PFSK-1 (cell line): Measurements from ENCODE around the gene HDAC3.
A peak's percentile ranks its signal among the peaks of the same experiment; 100 is the strongest.

Experiments used
- FOXP2 ChIP-seq: optimal IDR thresholded peaks from 2 replicates; pipeline ENCODE3; 2011; ENCODE audit warnings: borderline replicate concordance, control low read depth, inconsistent platforms; ENCODE audit not compliant: insufficient read depth; ENCODE audit errors: extremely low read length, extremely low read depth
- POLR2AphosphoS5 ChIP-seq: IDR thresholded peaks from 2 replicates; pipeline ENCODE4 v1.6.1; 2012; ENCODE audit warnings: low read depth, mild to moderate bottlenecking, control low read depth, low read length, moderate library complexity
- REST ChIP-seq, 2 experiments: IDR thresholded peaks; 2 replicates each; pipeline versions ENCODE4 v1.6.1 to v1.8.0; 2011 to 2012; ENCODE audit warnings: low read depth in 2 of 2, low read length in 2 of 2, control low read depth in 1 of 2, inconsistent platforms in 1 of 2, mild to moderate bottlenecking in 1 of 2, moderate library complexity in 1 of 2; ENCODE audit not compliant: insufficient read depth in 1 of 2
- SIN3A ChIP-seq: IDR thresholded peaks from 2 replicates; pipeline ENCODE4 v1.6.1; 2012; ENCODE audit warnings: mild to moderate bottlenecking, low read length, moderate library complexity, borderline replicate concordance; ENCODE audit not compliant: insufficient read depth
- TAF1 ChIP-seq: IDR thresholded peaks from 2 replicates; pipeline ENCODE4 v1.6.1; 2012; ENCODE audit warnings: low read length, control low read depth, borderline replicate concordance; ENCODE audit not compliant: insufficient read depth

The HDAC3 gene

DNA sequence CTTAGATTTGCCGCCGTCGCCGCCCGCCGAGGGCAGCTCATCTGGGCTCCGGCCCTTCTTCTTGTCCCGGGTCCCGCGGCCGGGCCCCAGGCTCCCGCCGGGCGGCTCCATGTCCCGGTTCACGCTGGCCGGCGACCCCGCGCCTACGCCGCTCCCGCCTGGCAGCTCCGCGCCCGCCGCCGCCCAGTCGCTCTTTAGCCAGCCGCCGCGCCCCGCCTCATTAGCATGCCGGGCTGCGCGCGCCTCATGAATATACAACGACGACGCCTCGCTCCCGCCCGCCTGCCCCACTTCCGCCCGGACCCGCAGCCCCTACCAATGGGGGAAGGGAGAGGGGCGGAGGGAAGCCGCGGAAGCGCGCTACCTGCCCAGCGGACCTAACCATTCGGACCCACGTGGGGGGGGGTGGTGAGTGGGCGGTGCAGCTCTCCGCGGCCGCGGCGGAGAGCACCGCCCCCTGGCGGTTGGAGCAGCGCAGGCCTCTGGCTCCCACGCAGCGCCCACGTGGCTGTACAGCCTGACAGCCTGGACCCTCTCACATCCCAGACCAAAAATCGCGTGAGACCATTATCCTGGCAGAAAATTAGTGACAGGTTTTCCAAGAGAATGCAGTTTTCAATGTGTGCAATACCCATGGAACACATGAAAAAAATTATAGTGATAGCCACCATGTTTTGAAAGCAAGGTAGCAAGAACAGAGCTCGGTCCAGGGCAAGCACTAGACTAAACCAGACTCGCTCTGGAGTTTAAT lies 17.7 kb downstream of the HDAC3 start, which contains the start of gene DIAPH1:
Gene DIAPH1 (minus strand): TSS at position 197 of the 751 bp plus-strand sequence. CDS start 86 bp downstream, at position 111.
- TF ChIP-seq TAF1: peak; percentile 37; the same call in 1 of the 2 replicates
- TF ChIP-seq FOXP2: peak; percentile 98
- TF ChIP-seq POLR2AphosphoS5: peak; percentile 71
- TF ChIP-seq REST (IDR thresholded peaks at IDR 0.05; ENCODE audit: insufficient read depth in 1 of 2, low read depth in 2 of 2, low read length in 2 of 2): 0 out of 4 replicates have a peak, but pooled peaks of 1 of the 2 experiments have one; percentile 22
- TF ChIP-seq SIN3A: peak; percentile 72; the same call in 1 of the 2 replicates

DNA sequence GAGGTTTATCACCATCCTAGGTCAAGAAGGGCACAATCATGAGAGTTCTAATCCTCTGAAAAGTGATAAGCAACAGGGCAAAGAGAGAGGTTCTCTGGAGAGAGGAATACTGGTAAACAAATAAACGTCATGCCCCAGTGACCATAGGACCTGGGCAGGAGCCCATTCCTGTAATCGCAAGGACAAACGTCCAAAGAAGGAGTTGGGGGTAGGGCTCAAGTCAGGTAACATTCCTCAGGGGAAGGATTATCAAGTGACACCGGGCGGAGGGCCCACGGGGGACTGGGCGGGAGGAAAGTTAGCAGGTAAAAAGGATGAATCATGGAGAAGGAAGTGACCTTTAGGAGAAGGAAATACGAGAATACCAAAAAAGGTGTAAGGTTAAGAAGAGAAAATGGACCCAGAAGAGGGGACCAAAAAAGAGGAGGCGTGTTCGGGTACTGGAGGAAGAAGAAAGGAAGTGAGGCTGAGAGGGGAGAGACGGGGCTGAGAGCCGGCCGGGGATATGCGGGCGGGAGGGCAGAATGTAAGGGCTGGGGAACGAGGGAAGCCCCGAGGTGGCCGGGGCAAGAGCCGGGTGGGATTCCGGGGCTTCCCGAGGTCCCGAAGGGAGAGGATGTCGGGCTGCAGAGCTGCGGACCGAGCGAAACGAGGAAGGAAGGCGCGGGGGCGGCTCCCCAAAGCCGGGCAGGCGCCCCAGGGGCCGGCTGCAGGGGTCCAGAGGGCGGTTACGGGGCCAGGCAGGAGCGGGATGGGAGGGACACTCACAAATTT lies 18.4 kb downstream of the HDAC3 start:
- TF ChIP-seq REST (IDR thresholded peaks at IDR 0.05; ENCODE audit: insufficient read depth in 1 of 2, low read depth in 2 of 2, low read length in 2 of 2): no peak
- TF ChIP-seq POLR2AphosphoS5: no peak
- TF ChIP-seq FOXP2: no peak
- TF ChIP-seq SIN3A: no peak

DNA sequence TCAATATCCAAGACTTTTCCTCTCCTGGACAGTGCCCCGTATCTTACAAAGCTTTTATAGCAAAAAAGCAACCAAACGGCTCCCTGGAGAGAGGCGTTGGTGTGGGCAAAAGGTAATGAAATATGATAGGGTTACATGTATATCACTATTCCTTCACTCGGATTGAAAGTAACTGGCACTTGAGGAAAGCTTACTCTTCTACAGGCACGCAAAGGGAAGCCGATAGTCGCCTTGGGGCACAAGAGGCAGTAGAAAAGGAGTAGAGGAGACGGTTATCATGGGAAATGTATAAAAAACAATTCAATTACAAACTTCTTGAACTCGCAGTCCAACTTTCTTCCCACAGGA lies 19.0 kb downstream of the HDAC3 start:
- TF ChIP-seq POLR2AphosphoS5 (no peak), TAF1 (no peak), FOXP2 (no peak), SIN3A (no peak), REST (IDR thresholded peaks at IDR 0.05; ENCODE audit: insufficient read depth in 1 of 2, low read depth in 2 of 2, low read length in 2 of 2) (no peak)

- TF ChIP-seq FOXP2: no peak
- TF ChIP-seq TAF1: no peak
- TF ChIP-seq SIN3A: no peak
- no peak for TF ChIP-seq POLR2AphosphoS5
- TF ChIP-seq REST (IDR thresholded peaks at IDR 0.05; ENCODE audit: insufficient read depth in 1 of 2, low read depth in 2 of 2, low read length in 2 of 2): no peak
Observed at GRCh38 chr5:141617128-141617527, 19.5 kb downstream of the HDAC3 start.
